ENCODE data around the gene COL6A2.

The COL6A2 gene

GRCh38 chr21:46061518-46061917 lies 36.4 kb upstream of the COL6A2 start:
- no peak for DNase-seq (ENCODE audit: low read depth in 2 of 2)
- TF ChIP-seq CTCF (IDR thresholded peaks at IDR 0.05; ENCODE audit: low read depth, low read length), result no peak
- H3K4me3 ChIP-seq (replicated peaks in 1 of 2; ENCODE audit: low read depth in 2 of 2, low read length in 2 of 2), result no peak overlapping the region

GRCh38 chr21:46061950-46062349 lies 36.0 kb upstream of the COL6A2 start:
- DNase-seq (ENCODE audit: low read depth in 2 of 2), result no peak
- no peak overlapping the region for H3K4me3 ChIP-seq (replicated peaks in 1 of 2; ENCODE audit: low read depth in 2 of 2, low read length in 2 of 2)
- TF ChIP-seq CTCF (IDR thresholded peaks at IDR 0.05; ENCODE audit: low read depth, low read length), result no peak

- DNase-seq (ENCODE audit: low read depth in 2 of 2), result no peak
- no peak overlapping the region for H3K4me3 ChIP-seq (replicated peaks in 1 of 2; ENCODE audit: low read depth in 2 of 2, low read length in 2 of 2)
- no peak for TF ChIP-seq CTCF (IDR thresholded peaks at IDR 0.05; ENCODE audit: low read depth, low read length)
Observed at GRCh38 chr21:46062471-46063211, 35.3 kb upstream of the COL6A2 start.

GRCh38 chr21:46063227-46063626 lies 34.7 kb upstream of the COL6A2 start:
- no peak for TF ChIP-seq CTCF (IDR thresholded peaks at IDR 0.05; ENCODE audit: low read depth, low read length)
- no peak overlapping the region for H3K4me3 ChIP-seq (replicated peaks in 1 of 2; ENCODE audit: low read depth in 2 of 2, low read length in 2 of 2)
- peak in 1 of 2 donors; percentile 56 for DNase-seq (ENCODE audit: low read depth in 2 of 2)

GRCh38 chr21:46063734-46064680 lies 33.9 kb upstream of the COL6A2 start:
- no peak for DNase-seq (ENCODE audit: low read depth in 2 of 2)
- TF ChIP-seq CTCF (IDR thresholded peaks at IDR 0.05; ENCODE audit: low read depth, low read length), result no peak
- H3K4me3 ChIP-seq (replicated peaks in 1 of 2; ENCODE audit: low read depth in 2 of 2, low read length in 2 of 2), result no peak overlapping the region

GRCh38 chr21:46064870-46065214 lies 33.1 kb upstream of the COL6A2 start:
- no peak for TF ChIP-seq CTCF (IDR thresholded peaks at IDR 0.05; ENCODE audit: low read depth, low read length)
- H3K4me3 ChIP-seq (replicated peaks in 1 of 2; ENCODE audit: low read depth in 2 of 2, low read length in 2 of 2), result no peak overlapping the region
- DNase-seq (ENCODE audit: low read depth in 2 of 2), result no peak

All from cardiac fibroblast (primary cell).